Omental fat pad (tissue), 4 donors: ENCODE data around the gene KIF2C. TPM values are rescaled to one million over a fixed set of nuclear protein-coding genes. Genes with fewer than 3 reads are reported as not detected.

Experiments used
- ATAC-seq: fragments of 150-250 bp; one replicate; pipeline ENCODE4 v1.9.1; 2016; ENCODE audit warnings: mild to moderate bottlenecking, moderate library complexity; ENCODE audit not compliant: low FRiP score
- DNase-seq: peaks from one replicate; pipeline ENCODE4 v3.0.0-alpha.2; 2019; ENCODE audit warnings: low spot score
- total RNA-seq, 4 donors: library from RNA; depleted of rRNA; stranded (reverse); fragments of >200 nt; gene quantifications; one replicate each; pipeline ENCODE4 v1.1.0, GENCODE V29; 2016
- TF ChIP-seq, protein P1 (sequence below), 3 donors: fragments of 450-650 bp; IDR thresholded peaks; one replicate each; pipeline ENCODE4 v1.5.1; 2016 to 2017; ENCODE audit warnings: antibody characterized with exemption in 3 of 3, mild to moderate bottlenecking in 3 of 3, moderate library complexity in 2 of 3

Gene KIF2C
- total RNA-seq, 4 donors from 2014 or later: 0.19 to 2.8 (median 0.93) TPM

DNA sequence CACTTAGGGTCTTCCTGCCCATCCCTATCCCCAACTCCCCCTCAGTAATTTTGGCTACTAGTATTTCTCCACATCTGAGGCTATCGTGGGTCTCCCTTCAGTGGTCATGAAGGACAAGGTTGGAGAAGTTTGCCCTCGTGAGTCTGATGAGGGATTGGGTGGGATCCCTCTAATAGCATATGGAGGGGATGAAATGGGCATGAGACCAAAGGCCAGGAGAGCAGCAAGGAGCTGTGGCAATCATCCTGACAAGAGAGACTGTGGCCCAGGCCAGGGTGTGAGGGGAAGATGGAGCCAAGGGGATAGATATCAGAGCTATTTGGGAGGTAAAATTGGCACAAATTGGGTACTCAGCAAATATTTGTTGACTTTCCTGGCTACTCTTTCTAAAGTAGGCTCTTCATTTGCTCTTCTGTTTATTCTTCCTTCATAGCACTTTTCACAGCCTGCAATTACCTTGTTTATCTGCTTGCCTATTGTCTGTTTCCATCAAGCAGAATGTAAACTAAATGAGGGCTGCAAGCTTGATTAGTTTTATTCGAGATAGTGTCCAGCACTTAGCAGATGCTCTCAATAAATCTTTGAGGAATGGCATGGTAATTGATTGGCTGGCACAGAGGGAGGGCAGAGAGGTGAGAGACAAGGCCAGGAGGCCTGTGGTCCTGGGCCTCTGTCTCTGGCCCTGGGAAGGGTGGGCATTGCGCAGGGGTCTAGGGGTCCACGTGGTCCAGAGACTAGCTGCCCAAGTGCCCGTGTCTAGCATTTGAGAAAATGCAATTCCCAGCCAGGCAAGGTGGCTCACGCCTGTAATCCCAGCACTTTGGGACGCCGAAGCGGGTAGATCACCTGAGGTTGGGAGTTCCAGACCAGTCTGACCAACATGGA, 59.1 kb downstream of the KIF2C start:
- ATAC-seq: no peak
- DNase-seq: no peak
- TF ChIP-seq, protein P1, sequence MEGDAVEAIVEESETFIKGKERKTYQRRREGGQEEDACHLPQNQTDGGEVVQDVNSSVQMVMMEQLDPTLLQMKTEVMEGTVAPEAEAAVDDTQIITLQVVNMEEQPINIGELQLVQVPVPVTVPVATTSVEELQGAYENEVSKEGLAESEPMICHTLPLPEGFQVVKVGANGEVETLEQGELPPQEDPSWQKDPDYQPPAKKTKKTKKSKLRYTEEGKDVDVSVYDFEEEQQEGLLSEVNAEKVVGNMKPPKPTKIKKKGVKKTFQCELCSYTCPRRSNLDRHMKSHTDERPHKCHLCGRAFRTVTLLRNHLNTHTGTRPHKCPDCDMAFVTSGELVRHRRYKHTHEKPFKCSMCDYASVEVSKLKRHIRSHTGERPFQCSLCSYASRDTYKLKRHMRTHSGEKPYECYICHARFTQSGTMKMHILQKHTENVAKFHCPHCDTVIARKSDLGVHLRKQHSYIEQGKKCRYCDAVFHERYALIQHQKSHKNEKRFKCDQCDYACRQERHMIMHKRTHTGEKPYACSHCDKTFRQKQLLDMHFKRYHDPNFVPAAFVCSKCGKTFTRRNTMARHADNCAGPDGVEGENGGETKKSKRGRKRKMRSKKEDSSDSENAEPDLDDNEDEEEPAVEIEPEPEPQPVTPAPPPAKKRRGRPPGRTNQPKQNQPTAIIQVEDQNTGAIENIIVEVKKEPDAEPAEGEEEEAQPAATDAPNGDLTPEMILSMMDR (IDR thresholded peaks at IDR 0.05): no peak

DNA sequence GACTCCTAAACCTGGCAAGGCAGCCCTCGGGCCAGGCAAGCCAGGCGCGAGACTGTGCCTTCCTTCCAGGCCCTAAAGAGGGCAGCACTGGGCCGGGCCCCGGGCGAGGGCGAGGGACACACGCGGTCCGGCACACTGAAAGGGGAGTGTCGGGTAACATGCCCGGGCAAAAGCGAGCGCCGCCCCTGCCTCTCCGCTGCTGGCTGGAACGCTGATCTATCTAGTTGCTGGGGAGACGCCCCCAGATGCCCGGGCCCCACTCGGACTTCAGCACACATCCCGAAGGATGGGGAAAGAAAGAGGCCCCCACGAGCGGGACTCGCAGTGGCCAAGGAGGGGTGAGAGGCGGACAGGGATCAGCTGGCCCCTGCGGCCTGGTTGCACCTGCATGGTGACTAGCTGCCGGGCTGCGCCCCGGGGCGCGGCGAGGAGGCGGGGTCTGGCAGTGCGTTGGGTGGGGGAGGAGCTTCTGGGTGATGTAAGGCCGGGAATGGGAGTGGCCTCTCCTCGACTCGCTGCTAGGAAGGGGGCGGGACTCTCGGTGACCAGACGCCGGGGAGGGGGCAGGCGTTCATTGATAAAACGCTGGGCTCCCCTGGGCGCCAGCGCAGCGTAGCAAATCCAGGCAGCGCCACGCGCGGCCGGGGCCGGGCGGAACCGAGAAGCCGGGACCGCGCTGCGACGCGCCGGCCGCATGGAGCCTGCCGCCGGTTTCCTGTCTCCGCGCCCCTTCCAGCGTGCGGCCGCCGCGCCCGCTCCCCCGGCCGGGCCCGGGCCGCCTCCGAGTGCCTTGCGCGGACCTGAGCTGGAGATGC, 60.3 kb downstream of the KIF2C start, which contains the start of gene PLK3:
TSS of gene PLK3 (plus strand) at position 608 of the 815 bp plus-strand sequence. CDS start at position 695, 87 bp downstream.
- ATAC-seq: peak; percentile 92
- TF ChIP-seq, protein P1 (IDR thresholded peaks at IDR 0.05): peak in 1 of 3 donors; percentile 22
- DNase-seq: peak; percentile 83

DNA sequence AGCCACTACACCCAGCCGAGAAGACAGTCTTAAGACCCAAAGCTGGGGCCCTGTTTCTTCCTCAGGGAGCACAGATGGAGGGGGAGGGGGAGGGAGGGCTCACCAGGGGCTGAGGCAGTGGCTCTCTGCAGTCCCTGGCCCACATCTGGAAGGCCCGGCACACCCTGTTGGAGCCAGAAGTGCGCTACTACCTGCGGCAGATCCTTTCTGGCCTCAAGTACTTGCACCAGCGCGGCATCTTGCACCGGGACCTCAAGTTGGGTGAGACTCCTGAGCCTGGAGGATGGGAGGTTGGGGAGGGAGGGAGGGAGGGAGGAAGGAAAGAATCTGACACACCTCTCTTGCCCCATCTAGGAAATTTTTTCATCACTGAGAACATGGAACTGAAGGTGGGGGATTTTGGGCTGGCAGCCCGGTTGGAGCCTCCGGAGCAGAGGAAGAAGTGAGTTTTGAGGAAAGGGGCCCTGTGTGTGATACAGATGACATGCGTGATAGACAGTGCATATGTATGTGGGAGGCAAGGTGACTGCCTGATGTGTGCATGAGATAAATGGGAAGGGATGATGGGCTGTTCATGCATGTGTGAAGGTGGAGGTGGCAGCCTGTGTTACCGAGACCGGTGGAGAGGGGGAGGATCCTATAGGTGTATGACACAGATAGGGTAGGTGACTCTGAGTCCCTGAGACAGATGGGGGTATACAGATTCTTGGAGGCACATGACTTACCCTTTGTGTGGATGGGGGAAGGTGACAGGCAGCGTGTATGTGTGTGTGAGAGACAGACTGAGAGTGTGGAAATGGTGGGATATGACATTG, 62.1 kb downstream of the KIF2C start:
- TF ChIP-seq, protein P1 (IDR thresholded peaks at IDR 0.05): no peak
- DNase-seq (no peak), ATAC-seq (no peak)

DNA sequence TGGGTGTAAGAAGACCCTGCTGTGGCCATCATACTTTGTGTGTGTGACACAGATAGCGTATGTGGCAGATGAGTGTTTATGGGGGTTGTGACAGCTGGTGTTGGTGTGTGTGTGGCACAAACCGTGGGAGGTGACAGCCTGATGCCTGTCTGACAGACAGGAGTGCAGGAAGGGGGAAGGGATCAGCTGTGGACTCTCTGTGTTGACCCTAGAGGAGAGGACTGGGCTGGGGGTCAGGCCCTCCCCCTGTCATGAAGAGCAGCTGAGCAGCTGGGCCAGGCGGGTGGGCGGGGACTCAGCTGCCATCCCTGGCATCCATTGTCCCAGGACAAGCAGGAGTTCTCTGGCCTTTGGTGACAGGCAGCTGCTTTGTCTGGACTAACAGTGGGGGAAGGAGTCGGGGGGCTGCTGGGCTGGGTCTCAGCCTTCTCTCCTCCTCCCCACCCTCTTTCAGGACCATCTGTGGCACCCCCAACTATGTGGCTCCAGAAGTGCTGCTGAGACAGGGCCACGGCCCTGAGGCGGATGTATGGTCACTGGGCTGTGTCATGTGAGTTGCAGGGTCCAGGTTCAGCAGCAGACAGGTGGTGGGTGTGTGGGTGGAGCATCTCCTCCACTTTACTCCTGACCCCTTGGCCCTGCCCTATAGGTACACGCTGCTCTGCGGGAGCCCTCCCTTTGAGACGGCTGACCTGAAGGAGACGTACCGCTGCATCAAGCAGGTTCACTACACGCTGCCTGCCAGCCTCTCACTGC, 62.8 kb downstream of the KIF2C start:
- TF ChIP-seq, protein P1 (IDR thresholded peaks at IDR 0.05): no peak
- no peak for DNase-seq
- no peak for ATAC-seq

DNA sequence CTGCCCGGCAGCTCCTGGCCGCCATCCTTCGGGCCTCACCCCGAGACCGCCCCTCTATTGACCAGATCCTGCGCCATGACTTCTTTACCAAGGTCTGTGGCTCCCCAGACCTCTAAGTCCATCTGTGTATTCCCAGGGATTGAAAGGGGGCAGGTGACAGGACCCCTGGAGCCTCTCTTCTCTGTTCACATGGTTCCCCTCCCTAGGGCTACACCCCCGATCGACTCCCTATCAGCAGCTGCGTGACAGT, 63.4 kb downstream of the KIF2C start:
- TF ChIP-seq, protein P1 (IDR thresholded peaks at IDR 0.05): no peak
- ATAC-seq (no peak), DNase-seq (no peak)
